HG03520 (cell line): ENCODE results near the gene GRPEL2.
A peak's percentile ranks its signal among the peaks of the same experiment; 100 is the strongest.

Source experiments
- ATAC-seq: cut with Tn5 transposase; IDR thresholded peaks from one replicate; pipeline ENCODE4 v1.9.1; 2021; ENCODE audit warnings: mild to moderate bottlenecking, moderate library complexity; ENCODE audit not compliant: unreplicated experiment

Gene GRPEL2

DNA sequence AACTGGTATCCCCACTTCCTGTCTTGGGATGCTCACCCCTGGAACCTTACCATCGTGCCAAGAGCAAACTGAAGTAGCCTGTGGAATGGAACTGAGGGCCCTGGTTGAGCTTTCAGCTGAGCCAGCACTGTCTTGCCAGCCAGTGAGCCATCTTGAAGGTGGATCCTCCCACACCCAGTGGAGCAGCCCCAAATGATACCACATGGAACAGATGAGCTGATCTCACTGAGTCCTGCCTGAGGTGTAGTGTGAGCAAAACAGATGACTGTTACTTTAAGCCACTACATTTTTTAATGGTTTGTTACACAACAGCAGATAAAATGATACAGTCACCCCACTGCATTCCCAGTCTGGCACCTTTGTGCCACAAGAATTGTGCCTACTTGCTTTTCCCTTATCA is 10.4 kb downstream of the GRPEL2 start:
- ATAC-seq: no peak

DNA sequence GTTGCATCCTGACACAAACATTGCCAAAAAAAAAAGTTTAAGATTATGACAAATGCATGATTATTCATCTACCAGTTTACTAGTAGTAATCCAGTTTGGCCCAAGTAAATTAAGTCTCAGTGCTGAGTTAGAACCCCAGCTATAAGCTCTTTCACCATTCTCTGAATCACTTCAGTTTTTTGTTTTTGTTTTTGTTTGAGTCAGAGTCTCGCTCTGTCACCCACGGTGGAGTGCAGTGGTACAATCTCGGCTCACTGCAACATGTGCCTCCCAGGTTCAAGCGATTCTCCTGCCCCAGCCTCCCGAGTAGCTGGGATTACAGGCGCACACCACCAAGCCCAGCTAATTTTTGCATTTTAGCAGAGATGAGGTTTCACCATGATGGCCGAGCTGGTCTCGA is 11.1 kb downstream of the GRPEL2 start:
- ATAC-seq: no peak

DNA sequence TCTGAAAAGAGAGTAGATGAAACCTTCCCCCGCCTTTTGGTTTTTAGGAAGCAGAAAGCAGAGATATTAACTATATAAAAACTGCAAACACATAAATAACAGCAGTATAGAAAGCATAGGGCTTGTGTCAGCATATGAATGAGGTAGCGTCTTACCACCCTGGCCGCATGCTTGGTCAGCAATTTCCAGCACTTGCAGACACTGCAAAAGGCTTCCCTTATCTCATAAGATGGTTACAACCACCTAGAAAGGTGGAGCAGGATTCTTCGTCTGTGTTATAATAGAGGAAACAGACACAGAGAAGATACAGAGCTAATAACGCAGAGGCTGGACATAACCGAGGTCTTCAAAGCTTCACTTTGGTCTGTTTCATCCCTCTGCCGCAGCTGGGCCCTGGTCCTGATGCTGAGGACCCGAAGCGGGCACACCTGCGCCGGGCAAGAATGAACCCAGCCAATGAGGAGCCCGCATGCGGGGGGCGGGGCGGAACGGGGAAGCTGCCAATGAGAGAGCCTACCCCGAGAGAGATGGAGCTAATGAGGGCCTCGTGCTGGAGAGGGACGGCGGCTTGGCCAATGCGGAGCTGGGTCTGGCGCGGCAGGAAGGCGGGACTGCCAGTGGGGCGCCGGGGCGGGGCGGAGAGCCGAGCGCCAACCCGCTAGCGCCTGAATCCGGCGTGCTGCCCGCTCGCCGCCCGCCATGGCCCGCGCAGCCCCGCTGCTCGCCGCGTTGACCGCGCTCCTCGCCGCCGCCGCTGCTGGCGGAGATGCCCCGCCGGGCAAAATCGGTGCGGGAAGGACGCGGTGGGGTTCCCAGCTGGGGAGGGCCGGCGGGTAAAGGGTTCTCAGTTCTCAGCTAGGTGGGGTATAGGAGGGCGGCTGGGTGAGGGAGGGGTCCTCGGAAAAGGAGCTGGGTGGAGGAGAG is 12.3 kb downstream of the GRPEL2 start, which contains the start of gene PCYOX1L:
PCYOX1L (plus strand) TSS at position 677 of the 924 bp plus-strand sequence; CDS start at position 700, 23 bp downstream.
- ATAC-seq: peak; percentile 99

DNA sequence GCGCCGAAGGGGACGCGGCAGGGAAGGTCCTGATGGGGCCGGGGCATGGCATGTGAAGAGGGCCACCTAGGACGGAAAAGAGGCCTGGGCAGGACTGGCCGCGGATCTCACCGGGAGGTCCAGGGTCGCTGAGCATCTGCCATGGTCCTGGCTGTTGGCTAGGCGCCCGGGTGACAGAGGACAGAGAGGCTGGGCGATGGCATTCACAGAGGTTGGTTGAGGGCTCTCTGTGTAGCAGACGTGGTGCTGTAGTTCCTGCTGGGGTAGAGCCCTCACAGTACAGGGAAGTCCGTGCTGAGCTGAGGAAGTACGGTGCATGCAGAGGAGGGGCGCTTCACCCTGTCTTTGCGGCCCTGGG is 13.0 kb downstream of the GRPEL2 start:
- ATAC-seq: no peak

GRCh38 chr5:149358868-149359495 is 13.7 kb downstream of the GRPEL2 start:
- no peak for ATAC-seq

DNA sequence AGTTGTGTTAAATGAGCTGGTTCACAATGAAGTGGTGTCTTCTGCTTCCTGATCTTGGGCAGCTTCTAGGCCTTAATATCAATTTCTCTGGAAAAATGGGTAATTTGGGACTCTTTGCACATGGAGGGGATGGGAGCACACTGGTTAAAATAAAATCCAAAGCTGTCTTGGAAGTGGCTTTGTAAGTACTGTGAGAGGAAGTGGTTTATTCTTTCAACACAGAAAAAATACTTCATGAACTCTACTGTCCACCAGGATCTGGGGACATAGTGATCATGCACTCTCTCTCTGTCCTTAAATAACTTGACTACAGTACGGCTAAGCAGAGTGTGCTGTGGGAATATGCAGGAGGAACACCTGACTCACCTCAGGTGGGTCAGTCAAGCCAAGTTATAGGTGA is 15.0 kb downstream of the GRPEL2 start:
- no peak for ATAC-seq

GRCh38 chr5:149362541-149362940 is 17.2 kb downstream of the GRPEL2 start:
- ATAC-seq: no peak

DNA sequence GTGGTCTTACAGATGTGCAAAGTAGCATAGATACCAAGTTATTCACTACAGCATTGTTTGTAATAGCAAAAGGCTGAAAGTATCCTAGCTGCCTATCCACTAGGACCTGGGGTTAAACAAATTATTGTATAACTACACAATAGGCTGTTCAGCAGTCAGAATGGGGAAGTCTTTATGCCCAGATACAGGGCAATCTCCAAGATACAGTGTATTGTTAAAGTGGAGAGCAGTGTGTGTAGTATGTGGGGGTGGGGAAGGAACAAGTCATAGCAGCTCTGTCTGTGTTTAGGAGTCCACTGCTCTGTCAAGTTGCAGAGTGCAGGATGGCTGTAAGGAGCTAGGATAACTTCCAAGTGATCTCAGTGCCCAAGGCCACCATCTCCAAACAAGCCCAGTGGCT is 18.1 kb downstream of the GRPEL2 start:
- ATAC-seq: no peak

GRCh38 chr5:149363936-149364335 is 18.6 kb downstream of the GRPEL2 start:
- no peak for ATAC-seq

DNA sequence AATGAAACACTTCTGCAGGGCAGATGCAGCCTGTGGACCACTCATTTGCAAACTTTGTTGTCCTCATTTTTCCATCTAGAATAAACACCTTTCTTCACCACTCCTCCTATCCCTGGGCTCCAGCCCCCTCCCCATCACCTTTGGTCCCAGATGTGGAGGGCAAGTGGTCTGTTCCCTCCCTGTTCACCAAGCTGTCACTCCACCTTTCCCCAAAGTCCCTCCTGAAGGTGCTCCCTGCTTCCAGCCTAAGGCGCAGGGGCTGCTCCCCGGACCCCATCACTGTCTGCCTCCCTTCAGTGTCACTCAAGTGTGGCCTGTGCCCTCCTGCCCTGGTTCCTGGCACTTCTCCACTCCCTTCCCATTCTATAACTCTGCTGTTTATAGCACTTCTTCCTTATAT is 19.4 kb downstream of the GRPEL2 start:
- ATAC-seq: no peak

GRCh38 chr5:149365418-149365817 is 20.1 kb downstream of the GRPEL2 start:
- no peak for ATAC-seq

- no peak for ATAC-seq
These were observed 20.9 kb downstream of the GRPEL2 start for GRCh38 chr5:149366169-149366729.

GRCh38 chr5:149367249-149367971 is 22.1 kb downstream of the GRPEL2 start:
- ATAC-seq: peak; percentile 73

DNA sequence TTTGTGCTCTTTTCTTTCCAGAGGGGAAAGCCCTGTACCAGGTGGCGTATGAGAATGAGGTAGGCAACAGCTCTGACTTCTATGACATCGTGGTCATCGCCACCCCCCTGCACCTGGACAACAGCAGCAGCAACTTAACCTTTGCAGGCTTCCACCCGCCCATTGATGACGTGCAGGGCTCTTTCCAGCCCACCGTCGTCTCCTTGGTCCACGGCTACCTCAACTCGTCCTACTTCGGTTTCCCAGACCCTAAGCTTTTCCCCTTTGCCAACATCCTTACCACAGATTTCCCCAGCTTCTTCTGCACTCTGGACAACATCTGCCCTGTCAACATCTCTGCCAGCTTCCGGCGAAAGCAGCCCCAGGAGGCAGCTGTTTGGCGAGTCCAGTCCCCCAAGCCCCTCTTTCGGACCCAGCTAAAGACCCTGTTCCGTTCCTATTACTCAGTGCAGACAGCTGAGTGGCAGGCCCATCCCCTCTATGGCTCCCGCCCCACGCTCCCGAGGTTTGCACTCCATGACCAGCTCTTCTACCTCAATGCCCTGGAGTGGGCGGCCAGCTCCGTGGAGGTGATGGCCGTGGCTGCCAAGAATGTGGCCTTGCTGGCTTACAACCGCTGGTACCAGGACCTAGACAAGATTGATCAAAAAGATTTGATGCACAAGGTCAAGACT is 22.8 kb downstream of the GRPEL2 start:
- ATAC-seq: no peak

GRCh38 chr5:149370878-149371277 is 25.6 kb downstream of the GRPEL2 start:
- no peak for ATAC-seq

DNA sequence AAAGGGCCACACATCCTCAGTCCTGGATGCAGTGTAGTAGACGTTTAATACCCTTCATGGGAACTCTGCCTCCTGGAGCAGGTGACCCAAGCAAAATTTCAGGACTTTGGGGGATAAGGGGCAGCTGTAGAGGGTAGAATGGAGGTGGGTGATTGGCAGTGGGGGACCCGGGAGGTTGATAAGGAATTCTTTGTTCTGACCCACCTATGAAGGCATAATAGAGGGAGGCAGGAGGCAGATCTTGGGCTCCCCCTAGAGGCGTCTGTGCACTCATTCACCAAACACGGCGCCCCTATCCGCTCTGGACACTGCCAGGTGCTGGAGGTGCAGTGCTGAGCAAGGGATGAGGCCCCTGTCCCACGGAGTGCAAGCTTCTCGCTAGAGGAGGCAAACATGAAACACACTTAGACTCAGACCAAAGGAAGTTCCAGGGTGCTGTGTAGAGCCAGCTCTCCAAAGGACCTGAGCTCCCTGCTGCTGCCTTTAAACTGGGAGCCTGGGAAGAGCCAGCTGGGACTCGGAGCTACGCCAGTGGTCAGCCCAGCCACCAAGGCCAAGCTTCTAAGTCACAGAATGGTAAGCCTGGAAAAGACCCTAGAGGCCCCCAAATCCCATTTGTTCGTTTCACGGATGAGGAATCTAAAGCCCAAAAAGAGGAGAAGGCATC is 26.1 kb downstream of the GRPEL2 start:
- ATAC-seq: peak; percentile 69

GRCh38 chr5:149372076-149372795 is 26.9 kb downstream of the GRPEL2 start:
- no peak for ATAC-seq

- no peak for ATAC-seq
These were observed 27.6 kb downstream of the GRPEL2 start for GRCh38 chr5:149372932-149373331.

GRCh38 chr5:149374303-149374702 is 29.0 kb downstream of the GRPEL2 start:
- ATAC-seq: no peak

DNA sequence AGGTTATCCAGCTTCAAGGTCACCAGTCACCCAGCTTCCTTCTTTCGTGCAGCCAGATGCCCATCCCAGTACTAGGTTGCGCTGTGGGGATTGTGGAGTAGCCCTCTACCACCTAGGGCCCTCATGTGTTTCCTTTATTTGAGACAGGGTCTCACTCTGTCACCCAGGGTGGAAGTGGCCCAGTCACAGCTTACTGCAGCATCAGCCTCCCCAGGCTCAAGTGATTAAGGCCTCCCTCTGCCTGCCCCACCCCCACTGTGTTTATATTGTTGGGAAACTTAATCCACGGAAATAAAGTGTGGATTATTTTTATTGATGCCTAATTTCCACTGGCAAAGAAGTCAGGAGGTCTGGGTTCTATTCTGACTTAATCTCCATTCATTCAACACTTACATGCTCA is 29.5 kb downstream of the GRPEL2 start:
- no peak for ATAC-seq
